Smooth muscle cell (in vitro differentiated cells): ENCODE data around the gene GALNTL6. TPM values are rescaled to one million over a fixed set of nuclear protein-coding genes. Genes with fewer than 3 reads are reported as not detected.
A peak's percentile ranks its signal among the peaks of the same experiment; 100 is the strongest.

ENCODE experiments used
- DNase-seq: peaks from one replicate; lab custom pipeline; 2025; ENCODE audit not compliant: unreplicated experiment; lab: John Stamatoyannopoulos, UW
- H2AFZ ChIP-seq: fragments of 200-600 bp; sonication (generic); 2 replicates; pipeline ENCODE4 v1.6.0; 2016; ENCODE audit warnings: antibody characterized with exemption, low read depth, mild to moderate bottlenecking
- H3F3A ChIP-seq: fragments of 200-600 bp; sonication (generic); 2 replicates; pipeline ENCODE4 v1.6.0; 2017; ENCODE audit warnings: antibody characterized with exemption, low read depth
- H3K27ac ChIP-seq: fragments of 200-600 bp; sonication (generic); 2 replicates; pipeline ENCODE4 v1.5.1; 2016; ENCODE audit warnings: low read depth, mild to moderate bottlenecking
- H3K27me3 ChIP-seq: fragments of 200-600 bp; sonication (generic); 2 replicates; pipeline ENCODE4 v1.6.1; 2016; ENCODE audit warnings: low read depth, mild to moderate bottlenecking
- H3K36me3 ChIP-seq: fragments of 200-600 bp; sonication (generic); 2 replicates; pipeline ENCODE4 v1.5.1; 2016; ENCODE audit warnings: low read depth
- H3K4me1 ChIP-seq: fragments of 200-600 bp; sonication (generic); 2 replicates; pipeline ENCODE4 v1.5.1; 2016; ENCODE audit warnings: low read depth
- H3K4me2 ChIP-seq: fragments of 200-600 bp; sonication (generic); 2 replicates; pipeline ENCODE4 v1.6.0; 2016; ENCODE audit warnings: mild to moderate bottlenecking
- H3K4me3 ChIP-seq: fragments of 200-600 bp; sonication (generic); 2 replicates; pipeline ENCODE4 v1.5.1; 2016; ENCODE audit warnings: mild to moderate bottlenecking
- H3K79me2 ChIP-seq: fragments of 200-600 bp; sonication (generic); 2 replicates; pipeline ENCODE4 v1.6.0; 2016; ENCODE audit warnings: low read depth, mild to moderate bottlenecking
- H3K9ac ChIP-seq: fragments of 200-600 bp; sonication (generic); 2 replicates; pipeline ENCODE4 v1.6.0; 2016; ENCODE audit warnings: low read depth
- H3K9me3 ChIP-seq: fragments of 200-600 bp; sonication (generic); replicated peaks from 2 replicates; pipeline ENCODE4 v1.5.1; 2016; ENCODE audit warnings: low read depth
- H4K20me1 ChIP-seq: fragments of 200-600 bp; sonication (generic); 2 replicates; pipeline ENCODE4 v1.6.0; 2016; ENCODE audit warnings: low read depth
- WGBS: methylation state at CpG from one replicate; pipeline ENCODE4 v1.1.7; 2016; ENCODE audit warnings: low lambda C conversion rate; 5-methylcytosine and 5-hydroxymethylcytosine counted together
- polyA plus RNA-seq: library from polyadenylated mRNA; unstranded; fragments of >200 nt; fragmentation: Nextera tagmentation; extraction: Ambion mirVana; gene quantifications from 2 replicates; pipeline ENCODE4 v1.2.1, GENCODE V29; 2016
- total RNA-seq: library from RNA; depleted of rRNA; stranded (reverse); fragments of >200 nt; gene quantifications from 2 replicates; pipeline ENCODE4 v1.2.3, GENCODE V29; 2014
- TF ChIP-seq, protein P1 (sequence below): fragments of 200-600 bp; sonication (generic); IDR thresholded peaks from 2 replicates; pipeline ENCODE4 v1.5.1; 2017; ENCODE audit warnings: borderline replicate concordance, mild to moderate bottlenecking, antibody characterized with exemption; ENCODE audit not compliant: insufficient read depth, poor library complexity, severe bottlenecking

GALNTL6 gene
- total and polyA plus RNA-seq, 2 experiments from 2014 or later: 0.18 to 1.3 TPM

DNA sequence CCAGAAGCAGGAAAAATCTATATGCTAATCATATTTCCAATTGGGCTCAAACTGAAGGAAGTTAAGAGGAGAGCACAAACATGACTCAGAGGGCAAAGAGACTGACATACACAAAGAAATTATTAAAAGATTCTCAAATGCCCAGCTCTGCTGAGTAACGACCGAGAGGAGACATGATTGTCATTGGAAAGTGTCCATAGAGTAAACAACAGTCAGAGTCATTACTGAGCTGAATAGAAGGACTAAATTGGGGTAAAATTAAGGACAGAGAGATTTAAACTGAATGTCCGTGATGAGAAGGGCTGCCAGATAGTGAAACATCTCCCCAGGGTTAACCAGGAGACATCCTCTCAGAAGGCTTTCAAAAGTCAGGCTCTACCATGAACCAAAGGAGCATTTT is 1244.2 kb downstream of the GALNTL6 start:
- H3K4me3 ChIP-seq: no peak overlapping the region
- DNase-seq: no peak
- TF ChIP-seq, protein P1, sequence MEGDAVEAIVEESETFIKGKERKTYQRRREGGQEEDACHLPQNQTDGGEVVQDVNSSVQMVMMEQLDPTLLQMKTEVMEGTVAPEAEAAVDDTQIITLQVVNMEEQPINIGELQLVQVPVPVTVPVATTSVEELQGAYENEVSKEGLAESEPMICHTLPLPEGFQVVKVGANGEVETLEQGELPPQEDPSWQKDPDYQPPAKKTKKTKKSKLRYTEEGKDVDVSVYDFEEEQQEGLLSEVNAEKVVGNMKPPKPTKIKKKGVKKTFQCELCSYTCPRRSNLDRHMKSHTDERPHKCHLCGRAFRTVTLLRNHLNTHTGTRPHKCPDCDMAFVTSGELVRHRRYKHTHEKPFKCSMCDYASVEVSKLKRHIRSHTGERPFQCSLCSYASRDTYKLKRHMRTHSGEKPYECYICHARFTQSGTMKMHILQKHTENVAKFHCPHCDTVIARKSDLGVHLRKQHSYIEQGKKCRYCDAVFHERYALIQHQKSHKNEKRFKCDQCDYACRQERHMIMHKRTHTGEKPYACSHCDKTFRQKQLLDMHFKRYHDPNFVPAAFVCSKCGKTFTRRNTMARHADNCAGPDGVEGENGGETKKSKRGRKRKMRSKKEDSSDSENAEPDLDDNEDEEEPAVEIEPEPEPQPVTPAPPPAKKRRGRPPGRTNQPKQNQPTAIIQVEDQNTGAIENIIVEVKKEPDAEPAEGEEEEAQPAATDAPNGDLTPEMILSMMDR: no peak
- H3K27me3 ChIP-seq: no peaks in the 10 kb centered on the region
- peak overlapping the region; percentile 29 for H2AFZ ChIP-seq
- H3K79me2 ChIP-seq: no peaks in the 10 kb centered on the region
- H4K20me1 ChIP-seq: no peaks in the 10 kb centered on the region
- H3K36me3 ChIP-seq: no peaks in the 10 kb centered on the region
- H3K4me1 ChIP-seq: peaks cover 20% of the 10 kb centered on the region
- H3K9ac ChIP-seq: peak overlapping the region; percentile 65
- H3K4me2 ChIP-seq: peak overlapping the region; percentile 19
- H3F3A ChIP-seq: no peaks in the 10 kb centered on the region
- WGBS: 38% methylated on average over 3 of the region's 3 CpGs
- no peaks in the 10 kb centered on the region for H3K9me3 ChIP-seq
- H3K27ac ChIP-seq: peak overlapping the region; percentile 77

DNA sequence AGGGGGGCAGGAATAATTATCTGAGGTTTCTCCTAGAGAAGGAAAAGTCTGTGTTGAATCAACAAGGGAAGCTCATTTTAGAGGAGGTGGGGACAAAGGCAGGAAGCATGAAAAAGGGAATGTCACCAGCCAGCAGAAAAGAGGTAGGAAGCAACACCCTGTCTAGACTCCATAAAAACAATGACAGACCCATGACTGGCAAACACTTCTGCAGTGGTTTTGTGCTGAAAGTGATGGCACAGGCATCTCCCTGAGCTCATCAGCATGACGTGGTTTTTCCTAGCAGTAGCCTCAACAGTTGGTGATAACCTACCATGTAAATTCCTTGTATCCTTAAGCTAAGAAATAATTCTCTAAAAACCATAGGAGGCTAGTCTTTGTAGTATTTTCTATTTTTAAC is 1244.7 kb downstream of the GALNTL6 start:
- H3K4me1 ChIP-seq: peaks cover 20% of the 10 kb centered on the region
- H4K20me1 ChIP-seq: no peaks in the 10 kb centered on the region
- WGBS: 34% methylated on average over 1 of the region's 1 CpG
- peak overlapping the region; percentile 19 for H3K4me2 ChIP-seq
- TF ChIP-seq, protein P1: no peak
- H3K9me3 ChIP-seq: no peaks in the 10 kb centered on the region
- H3K4me3 ChIP-seq: no peak overlapping the region
- no peaks in the 10 kb centered on the region for H3K79me2 ChIP-seq
- H3K9ac ChIP-seq: peak overlapping the region; percentile 65
- H3K27ac ChIP-seq: peak overlapping the region; percentile 77
- H3K27me3 ChIP-seq: no peaks in the 10 kb centered on the region
- H3F3A ChIP-seq: no peaks in the 10 kb centered on the region
- H2AFZ ChIP-seq: peak overlapping the region; percentile 29
- H3K36me3 ChIP-seq: no peaks in the 10 kb centered on the region
- DNase-seq: no peak

DNA sequence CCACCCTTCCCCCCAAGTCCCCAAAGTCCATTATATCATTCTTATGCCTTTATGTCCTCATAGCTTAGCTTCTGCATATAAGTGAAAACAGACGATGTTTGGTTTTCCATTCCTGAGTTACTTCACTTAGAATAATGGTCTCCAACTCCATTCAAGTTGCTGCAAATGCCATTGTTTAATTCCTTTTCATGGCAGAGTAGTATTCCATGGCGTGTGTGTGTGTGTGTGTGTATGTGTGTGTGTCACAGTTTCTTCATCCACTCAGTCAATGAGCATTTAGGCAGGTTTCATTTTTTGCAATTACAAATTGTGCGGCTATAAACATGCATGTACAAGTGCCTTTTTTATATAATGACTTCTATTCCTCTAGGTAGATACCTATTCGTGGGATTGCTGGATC is 1248.0 kb downstream of the GALNTL6 start:
- 80% methylated on average over 4 of the region's 4 CpGs for WGBS
- TF ChIP-seq, protein P1: no peak
- H4K20me1 ChIP-seq: no peaks in the 10 kb centered on the region

DNA sequence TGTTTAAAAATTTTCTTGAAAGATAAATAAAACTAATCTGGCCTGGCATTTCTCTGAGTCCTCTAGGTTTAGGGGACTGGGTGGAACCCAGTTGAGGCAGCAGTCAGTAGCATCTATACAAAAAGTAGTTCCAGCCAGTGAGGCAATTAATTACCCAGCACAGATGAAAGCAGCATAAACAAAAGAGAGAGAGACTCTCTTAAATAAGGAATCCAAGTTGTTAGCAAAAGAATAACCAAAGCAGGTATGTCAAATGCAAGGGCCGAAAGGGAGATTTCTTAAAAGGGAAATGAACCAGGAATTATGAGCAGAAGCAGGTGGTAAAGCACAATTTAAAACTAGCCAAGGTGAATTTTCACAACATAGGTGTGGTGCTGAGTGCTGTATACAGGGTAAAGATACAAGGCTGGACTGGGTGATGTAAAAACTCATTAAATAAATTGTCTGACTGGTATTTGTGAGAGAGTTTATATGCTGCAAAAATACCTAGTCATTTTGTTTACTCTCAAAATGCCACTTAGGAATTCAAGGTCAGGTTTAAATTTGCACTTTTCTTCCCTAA is 1260.8 kb downstream of the GALNTL6 start:
- H3K79me2 ChIP-seq: no peaks in the 10 kb centered on the region
- peaks cover 8% of the 10 kb centered on the region for H3K4me1 ChIP-seq
- H3F3A ChIP-seq: peaks cover 4% of the 10 kb centered on the region
- H3K4me2 ChIP-seq: no peak overlapping the region
- no peak overlapping the region for H2AFZ ChIP-seq
- WGBS: 50% methylated on average over 1 of the region's 1 CpG
- no peak for DNase-seq
- peak overlapping the region; percentile 16 for H3K27ac ChIP-seq
- no peaks in the 10 kb centered on the region for H4K20me1 ChIP-seq
- TF ChIP-seq, protein P1: no peak
- H3K9ac ChIP-seq: no peak overlapping the region
- no peaks in the 10 kb centered on the region for H3K27me3 ChIP-seq
- H3K36me3 ChIP-seq: no peaks in the 10 kb centered on the region
- H3K4me3 ChIP-seq: no peak overlapping the region
- H3K9me3 ChIP-seq: no peaks in the 10 kb centered on the region

More for the DNA sequence above, 1248.0 kb downstream of the GALNTL6 start:
- no peak overlapping the region for H2AFZ ChIP-seq
- peaks cover 11% of the 10 kb centered on the region for H3K4me1 ChIP-seq
- no peak for DNase-seq
- no peaks in the 10 kb centered on the region for H3K9me3 ChIP-seq
- H3K36me3 ChIP-seq: no peaks in the 10 kb centered on the region
- no peak overlapping the region for H3K27ac ChIP-seq
- no peak overlapping the region for H3K4me3 ChIP-seq
- H3K9ac ChIP-seq: no peak overlapping the region
- no peak overlapping the region for H3K4me2 ChIP-seq
- no peaks in the 10 kb centered on the region for H3K79me2 ChIP-seq
- H3F3A ChIP-seq: no peaks in the 10 kb centered on the region
- H3K27me3 ChIP-seq: no peaks in the 10 kb centered on the region
